GM19035 (cell line): ENCODE measurements around the gene MGRN1.

Experiments used
- ATAC-seq: cut with Tn5 transposase; IDR thresholded peaks from one replicate; pipeline ENCODE4 v1.9.1; 2021; ENCODE audit not compliant: unreplicated experiment

MGRN1 gene

DNA sequence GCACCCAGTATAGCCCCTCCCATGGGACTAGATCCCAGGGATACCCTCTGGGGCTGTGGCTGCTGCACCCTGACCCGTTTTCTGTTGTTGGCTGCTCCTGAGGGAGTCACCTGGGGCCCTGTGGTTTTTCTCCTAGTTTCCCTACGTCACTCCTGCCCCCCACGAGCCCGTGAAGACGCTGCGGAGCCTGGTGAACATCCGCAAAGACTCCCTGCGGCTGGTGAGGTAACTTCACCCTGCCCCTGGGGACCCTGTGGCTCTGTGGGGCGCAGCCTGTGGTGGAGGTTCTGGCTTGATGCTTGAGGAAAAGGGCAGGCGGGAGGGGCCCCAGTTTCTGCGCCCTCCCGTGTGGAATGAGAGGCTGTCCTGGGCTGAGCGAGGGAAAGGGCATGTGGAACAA lies 27.2 kb downstream of the MGRN1 start:
- no peak for ATAC-seq

DNA sequence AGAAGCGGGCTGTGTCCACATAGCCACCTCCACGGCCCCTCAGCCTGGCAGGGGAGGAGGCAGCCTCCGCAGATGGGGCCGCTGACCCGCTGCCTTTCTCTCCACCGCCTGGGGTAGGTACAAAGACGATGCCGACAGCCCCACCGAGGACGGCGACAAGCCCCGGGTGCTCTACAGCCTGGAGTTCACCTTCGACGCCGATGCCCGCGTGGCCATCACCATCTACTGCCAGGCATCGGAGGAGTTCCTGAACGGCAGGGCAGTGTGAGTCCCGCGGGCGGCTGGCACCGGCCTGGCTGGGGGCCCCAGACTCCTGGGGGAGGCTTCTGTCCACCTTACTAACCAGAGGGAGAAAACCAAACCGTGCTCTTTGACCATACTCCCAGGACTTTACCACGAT lies 27.9 kb downstream of the MGRN1 start:
- ATAC-seq: no peak

- no peak for ATAC-seq
Observed at GRCh38 chr16:4654011-4654963, 29.7 kb downstream of the MGRN1 start.

DNA sequence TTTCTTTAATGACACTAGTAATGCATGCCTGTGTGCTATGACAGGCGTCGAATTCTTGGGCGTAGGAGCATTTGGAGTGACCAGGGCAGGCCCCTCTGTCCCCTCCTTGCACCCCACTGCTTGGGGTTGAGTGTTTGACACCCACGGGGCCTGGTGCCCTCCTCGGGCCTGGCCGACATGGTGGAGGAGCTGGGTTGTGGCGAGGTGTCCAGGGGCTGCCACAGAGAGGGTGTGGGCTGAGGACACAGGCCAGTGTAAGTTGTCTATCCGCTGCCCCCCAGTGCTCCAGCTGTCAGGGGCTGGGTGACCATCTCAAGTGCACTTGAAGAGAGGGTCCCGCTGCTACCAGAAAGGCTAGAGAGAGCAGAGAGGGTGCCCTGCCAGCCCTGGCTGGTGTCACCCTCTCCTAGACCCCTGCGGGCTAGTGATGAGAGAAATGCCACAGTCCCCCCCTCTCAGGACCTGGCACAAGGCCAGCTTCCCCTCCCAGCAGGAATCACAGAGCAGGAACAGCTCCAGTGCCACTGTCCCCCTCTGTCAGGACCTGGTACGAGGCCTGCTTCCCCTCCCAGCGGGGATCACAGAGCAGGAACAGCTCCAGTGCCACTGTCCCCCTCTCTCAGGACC lies 30.5 kb downstream of the MGRN1 start:
- ATAC-seq: no peak

DNA sequence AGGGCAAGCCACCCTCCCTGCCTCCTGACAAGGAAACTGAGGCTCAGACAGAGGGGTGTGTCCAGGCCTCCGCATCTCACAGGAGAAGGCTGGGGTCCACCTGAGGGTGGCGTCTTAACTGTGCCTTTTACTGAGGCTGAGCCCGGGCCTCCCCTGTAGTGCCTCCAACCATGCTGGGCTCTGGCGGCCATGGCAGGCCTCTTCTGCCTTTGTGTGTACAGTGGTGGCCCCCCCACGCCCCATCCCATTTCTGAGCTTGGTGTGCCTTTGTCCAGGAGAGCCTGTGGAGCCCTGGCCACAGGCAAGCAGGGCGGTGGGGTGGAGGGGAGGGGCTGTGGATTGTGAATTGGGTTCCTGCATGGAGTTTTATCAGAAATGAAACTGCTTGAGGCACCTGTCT lies 31.2 kb downstream of the MGRN1 start:
- ATAC-seq: no peak

DNA sequence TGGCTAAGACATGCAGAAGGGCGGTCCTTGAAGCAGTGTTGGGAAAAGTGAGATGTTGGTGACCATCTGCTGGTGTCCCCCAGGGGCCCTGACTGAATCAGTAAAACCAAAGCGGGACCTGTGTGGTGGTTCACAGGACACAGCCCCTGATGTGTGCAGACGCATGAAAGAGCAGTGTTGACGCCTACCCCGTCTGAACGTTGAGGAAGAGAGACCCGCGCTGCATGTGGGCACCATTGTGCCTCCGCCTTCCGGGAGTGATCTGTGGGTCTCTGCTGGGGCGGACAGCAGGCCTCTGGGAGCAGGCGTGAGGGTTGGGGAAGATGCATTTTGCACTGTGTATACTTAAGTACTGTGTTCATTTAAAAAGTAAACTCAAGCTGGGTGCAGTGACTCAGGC lies 31.6 kb downstream of the MGRN1 start:
- no peak for ATAC-seq

DNA sequence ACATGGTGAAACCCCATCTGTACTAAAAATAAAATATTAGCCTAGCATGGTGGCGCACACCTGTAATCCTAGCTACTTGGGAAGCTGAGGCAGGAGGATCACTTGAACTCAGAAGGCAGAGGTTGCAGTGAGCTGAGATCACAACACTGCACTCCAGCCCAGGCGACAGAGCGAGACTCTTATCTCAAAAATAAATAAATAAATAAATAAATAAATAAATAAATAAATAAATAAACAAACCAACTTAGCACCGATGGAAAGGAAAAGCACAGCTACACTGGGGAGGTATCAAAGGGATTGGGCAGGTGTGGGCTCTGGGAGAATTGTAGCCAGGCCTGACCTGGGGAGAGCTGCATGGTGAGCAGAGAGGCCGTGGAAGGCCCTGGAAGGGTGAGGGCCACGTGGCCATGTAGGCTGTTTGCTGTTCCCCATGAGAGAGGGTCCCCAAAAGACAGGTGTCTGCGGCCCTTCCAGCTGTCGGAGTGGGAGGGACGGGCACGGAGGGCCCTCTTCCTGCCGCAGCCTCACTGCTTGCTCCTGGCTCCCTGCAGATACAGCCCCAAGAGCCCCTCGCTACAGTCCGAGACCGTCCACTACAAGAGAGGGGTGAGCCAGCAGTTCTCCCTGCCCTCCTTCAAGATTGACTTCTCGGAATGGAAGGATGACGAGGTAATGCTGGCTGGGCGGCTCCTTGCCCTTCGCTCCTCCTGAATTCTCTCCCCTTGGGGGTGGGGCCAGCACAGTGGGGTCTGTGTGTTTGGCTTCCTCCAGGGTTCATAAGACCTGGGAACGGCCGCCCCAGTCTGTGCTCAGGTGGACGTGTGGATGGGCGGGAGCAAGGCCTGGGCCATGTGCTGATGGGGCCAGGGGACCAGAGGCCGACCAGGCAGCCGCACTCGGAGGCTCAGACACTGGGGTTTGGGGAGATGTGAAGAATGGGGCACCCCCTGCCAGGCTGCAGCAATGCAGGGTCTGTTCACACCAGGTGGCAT lies 32.4 kb downstream of the MGRN1 start:
- no peak for ATAC-seq

DNA sequence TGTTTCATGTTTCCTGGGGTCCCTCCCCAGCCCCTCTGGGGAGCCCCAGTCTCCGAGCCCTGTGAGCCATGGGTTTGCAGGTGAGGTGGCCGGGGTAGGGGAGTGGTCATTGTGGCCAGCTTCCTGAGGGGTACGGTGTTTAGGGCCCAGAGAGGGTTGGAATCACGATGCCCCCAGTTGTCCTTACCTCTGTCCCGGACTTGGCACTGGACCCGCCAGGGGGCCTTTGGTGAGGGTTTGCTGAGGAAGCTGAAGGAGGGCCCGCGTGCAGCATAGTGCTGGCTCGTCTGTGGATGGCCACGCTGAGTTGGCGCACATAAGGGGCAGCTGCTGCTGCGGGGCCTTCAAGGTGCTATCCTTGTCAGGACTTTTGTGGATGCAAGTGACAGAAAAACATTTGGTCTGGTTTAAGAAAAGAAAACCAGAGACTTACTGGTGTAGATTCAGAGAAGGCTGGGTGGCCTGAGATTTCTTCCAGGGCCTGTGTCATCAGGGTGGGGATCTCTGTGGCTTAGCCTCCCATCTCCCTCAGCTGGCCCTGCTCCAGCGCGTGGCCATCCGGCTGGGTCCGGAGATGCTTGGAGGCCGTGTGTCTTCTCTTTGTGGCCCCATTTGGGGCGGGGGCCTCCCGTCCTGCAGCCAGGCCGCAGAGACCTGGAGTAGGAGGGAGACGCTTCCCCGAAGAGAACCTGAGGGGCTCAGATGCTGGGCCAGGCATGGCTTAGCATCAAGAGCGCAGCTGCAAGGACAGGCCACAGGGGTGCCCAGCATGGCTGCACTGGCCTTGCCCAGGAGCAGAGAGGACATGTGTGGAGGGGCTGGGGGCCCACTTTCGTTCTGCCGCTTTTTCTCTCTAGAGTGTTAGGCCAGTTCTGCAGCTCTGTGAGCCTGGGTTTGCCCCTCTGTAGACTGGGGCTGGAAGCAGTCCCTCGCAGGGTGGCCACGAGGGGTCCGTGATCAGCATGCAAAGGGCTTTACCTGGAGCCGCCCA lies 35.0 kb downstream of the MGRN1 start:
- no peak for ATAC-seq

- ATAC-seq: no peak
Observed at GRCh38 chr16:4660454-4661007, 35.9 kb downstream of the MGRN1 start.

- ATAC-seq: no peak
Observed at GRCh38 chr16:4661661-4662060, 37.0 kb downstream of the MGRN1 start.

GRCh38 chr16:4663465-4663776 lies 38.8 kb downstream of the MGRN1 start:
- ATAC-seq: no peak

DNA sequence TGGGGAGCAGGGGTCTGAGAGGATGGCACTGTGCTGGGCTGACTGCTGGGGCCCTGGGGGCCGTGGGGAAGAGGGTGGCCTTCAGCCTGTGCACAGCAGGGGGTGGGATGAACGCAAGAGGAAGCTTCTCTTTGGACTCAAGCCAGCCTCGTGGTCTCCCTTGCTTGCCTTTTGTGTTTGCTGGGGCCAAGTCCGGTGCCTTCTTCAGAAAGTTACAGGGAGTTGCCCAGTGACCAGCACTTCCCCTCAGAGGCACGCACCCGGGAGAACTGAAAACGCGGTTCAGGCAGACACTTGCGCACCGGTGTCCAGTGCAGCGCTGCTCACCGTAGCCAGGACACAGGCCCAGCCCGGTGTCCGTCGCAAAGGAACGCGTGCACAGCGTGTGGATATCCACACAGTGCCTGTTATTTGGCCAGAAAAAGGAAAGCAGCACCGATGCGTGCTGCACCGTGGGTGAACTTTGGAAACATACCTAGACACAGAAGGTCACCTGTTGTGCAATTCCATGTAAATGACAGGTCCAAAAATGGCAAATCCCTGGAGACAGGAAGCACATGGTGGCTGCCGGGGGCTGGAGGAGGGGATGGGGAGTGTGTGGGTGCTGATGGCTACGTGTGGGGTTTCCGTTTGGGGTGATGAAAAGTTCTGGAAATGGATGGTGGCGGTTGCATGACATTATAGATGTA lies 39.3 kb downstream of the MGRN1 start:
- no peak for ATAC-seq

GRCh38 chr16:4664538-4665418 lies 40.2 kb downstream of the MGRN1 start:
- ATAC-seq: no peak

DNA sequence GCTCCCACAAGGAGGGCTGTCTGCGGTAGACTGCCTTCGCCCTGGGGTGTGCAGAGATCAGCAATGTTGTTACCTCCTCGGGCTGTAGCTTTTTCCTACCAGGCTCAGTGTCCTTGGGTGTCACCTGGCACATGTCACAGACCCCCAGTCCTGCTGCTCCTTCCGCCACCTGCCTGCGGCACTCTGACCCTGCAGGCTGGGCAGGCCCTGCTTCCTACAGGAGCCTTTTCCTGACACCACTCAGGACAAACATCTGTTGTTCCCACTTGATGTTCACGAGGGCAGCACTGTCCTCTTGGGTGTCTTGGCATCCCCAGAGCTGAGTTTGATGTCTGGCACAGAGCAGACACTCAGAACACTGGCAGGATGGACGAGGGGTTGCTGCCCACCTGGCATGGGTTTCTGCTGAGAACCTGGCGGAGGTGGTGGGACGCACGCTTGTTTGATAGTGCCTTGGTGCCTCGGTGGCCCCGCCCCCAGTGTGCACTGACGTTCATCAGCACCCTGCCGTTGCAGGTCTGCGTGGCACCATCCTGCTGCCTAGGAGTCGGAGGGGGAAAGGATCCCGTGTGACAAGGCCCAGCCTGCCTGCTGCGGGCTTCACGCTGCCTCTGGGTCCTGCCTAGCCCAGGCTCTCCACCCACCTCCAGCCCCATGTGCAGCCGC lies 42.0 kb downstream of the MGRN1 start:
- ATAC-seq: no peak

GRCh38 chr16:4667203-4667963 lies 42.8 kb downstream of the MGRN1 start:
- ATAC-seq: no peak

DNA sequence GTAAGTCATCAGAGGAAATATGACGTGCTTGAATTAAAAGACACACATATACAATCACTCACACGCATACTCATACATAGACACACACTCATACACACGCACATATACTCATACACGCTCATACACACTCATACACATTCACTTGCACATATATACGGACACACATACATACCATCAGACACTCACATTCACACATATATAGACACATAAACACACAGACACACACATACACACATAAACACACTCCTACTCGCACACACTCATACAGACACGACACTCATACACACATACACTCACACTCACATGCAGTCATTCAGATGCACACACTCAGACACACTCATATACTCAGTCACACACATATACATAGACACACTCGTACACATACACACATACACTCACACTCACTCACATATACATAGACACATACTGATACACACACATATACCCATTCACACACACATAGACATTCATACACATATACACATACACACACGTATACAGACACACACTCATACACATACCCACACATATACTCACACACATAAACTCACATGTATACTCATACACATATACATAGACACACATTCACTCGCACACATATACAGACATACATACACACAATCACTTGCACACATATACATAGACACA lies 43.8 kb downstream of the MGRN1 start:
- ATAC-seq: no peak
